ENCODE results near the gene LACC1.

LACC1 gene

DNA sequence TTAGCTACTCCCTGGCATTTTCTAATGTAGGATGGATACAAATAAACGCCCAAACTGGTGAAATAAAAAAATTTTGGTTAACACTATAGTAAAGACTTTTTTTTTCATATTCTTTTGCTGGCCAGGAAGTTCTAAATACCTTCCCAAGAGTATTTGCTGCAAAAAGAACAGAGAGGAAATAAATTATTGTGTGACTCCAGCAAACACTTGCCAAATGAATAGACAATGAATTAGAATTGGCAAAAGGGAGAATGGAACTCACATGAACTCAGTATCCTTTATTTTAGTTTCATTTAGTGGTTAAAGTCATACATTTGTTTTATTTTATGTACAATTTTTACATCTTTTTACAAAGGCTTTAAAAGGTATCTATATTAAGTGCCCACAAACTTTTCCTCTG lies 58.1 kb downstream of the LACC1 start:
- Histone ChIP-seq H3K9me3 (ENCODE audit: control insufficient read depth in 1 of 2, low read length in 2 of 2) (no peaks in the 10 kb centered on the region), H3K9ac (ENCODE audit: low read depth in 1 of 2, low read length in 2 of 2) (no peak overlapping the region), H3K27ac (ENCODE audit: low read depth, low read length) (no peak overlapping the region), H3K36me3 (ENCODE audit: control insufficient read depth in 1 of 2, insufficient read depth in 2 of 2, low read length in 2 of 2) (no peaks in the 10 kb centered on the region), H3K27me3 (ENCODE audit: control insufficient read depth in 1 of 2, insufficient read depth in 2 of 2, low read length in 2 of 2) (peaks cover 2 to 5% of the 10 kb centered on the region in 2 donors), H3K4me1 (ENCODE audit: control insufficient read depth in 1 of 2, insufficient read depth in 2 of 2, low read length in 2 of 2) (no peaks in the 10 kb centered on the region), H3K4me3 (ENCODE audit: low read depth in 1 of 2, low read length in 2 of 2) (no peak overlapping the region)

- Histone ChIP-seq H3K27me3 (ENCODE audit: control insufficient read depth in 1 of 2, insufficient read depth in 2 of 2, low read length in 2 of 2) (peaks cover 0 to 10% of the 10 kb centered on the region in 2 donors), H3K4me3 (ENCODE audit: low read depth in 1 of 2, low read length in 2 of 2) (no peak overlapping the region), H3K9ac (ENCODE audit: low read depth in 1 of 2, low read length in 2 of 2) (no peak overlapping the region), H3K36me3 (ENCODE audit: control insufficient read depth in 1 of 2, insufficient read depth in 2 of 2, low read length in 2 of 2) (no peaks in the 10 kb centered on the region), H3K27ac (ENCODE audit: low read depth, low read length) (no peak overlapping the region), H3K9me3 (ENCODE audit: control insufficient read depth in 1 of 2, low read length in 2 of 2) (no peaks in the 10 kb centered on the region), H3K4me1 (ENCODE audit: control insufficient read depth in 1 of 2, insufficient read depth in 2 of 2, low read length in 2 of 2) (no peaks in the 10 kb centered on the region)
Observed at GRCh38 chr13:43938449-43938848, 58.7 kb downstream of the LACC1 start.

- Histone ChIP-seq H3K4me1 (ENCODE audit: control insufficient read depth in 1 of 2, insufficient read depth in 2 of 2, low read length in 2 of 2) (no peaks in the 10 kb centered on the region), H3K27me3 (ENCODE audit: control insufficient read depth in 1 of 2, insufficient read depth in 2 of 2, low read length in 2 of 2) (peaks cover 0 to 11% of the 10 kb centered on the region in 2 donors), H3K9ac (ENCODE audit: low read depth in 1 of 2, low read length in 2 of 2) (no peak overlapping the region), H3K4me3 (ENCODE audit: low read depth in 1 of 2, low read length in 2 of 2) (no peak overlapping the region), H3K27ac (ENCODE audit: low read depth, low read length) (no peak overlapping the region), H3K9me3 (ENCODE audit: control insufficient read depth in 1 of 2, low read length in 2 of 2) (no peaks in the 10 kb centered on the region), H3K36me3 (ENCODE audit: control insufficient read depth in 1 of 2, insufficient read depth in 2 of 2, low read length in 2 of 2) (no peaks in the 10 kb centered on the region)
Observed at GRCh38 chr13:43939086-43939485, 59.4 kb downstream of the LACC1 start.

DNA sequence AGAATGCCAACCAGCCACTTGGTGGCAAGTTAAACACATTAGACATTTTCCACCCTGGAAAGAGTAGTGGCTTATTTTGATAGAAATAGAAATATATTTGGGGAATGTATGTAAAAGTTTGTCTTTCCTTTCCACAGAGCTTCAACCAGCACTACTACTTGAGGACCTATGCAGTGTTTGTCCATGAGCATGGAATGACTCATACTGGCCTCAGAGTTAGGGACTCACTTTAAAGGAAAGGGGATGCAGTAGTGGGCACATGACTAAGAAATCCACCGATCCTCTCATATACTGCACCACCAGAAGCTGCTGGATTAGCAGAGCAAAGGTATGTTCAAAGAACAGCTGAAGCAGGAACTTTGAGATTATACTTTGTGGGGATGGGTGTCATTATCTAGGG lies 62.6 kb downstream of the LACC1 start:
- H3K4me1 ChIP-seq (ENCODE audit: control insufficient read depth in 1 of 2, insufficient read depth in 2 of 2, low read length in 2 of 2): no peaks in the 10 kb centered on the region
- no peaks in the 10 kb centered on the region for H3K36me3 ChIP-seq (ENCODE audit: control insufficient read depth in 1 of 2, insufficient read depth in 2 of 2, low read length in 2 of 2)
- no peak overlapping the region for H3K4me3 ChIP-seq (ENCODE audit: low read depth in 1 of 2, low read length in 2 of 2)
- no peaks in the 10 kb centered on the region for H3K9me3 ChIP-seq (ENCODE audit: control insufficient read depth in 1 of 2, low read length in 2 of 2)
- no peak overlapping the region for H3K9ac ChIP-seq (ENCODE audit: low read depth in 1 of 2, low read length in 2 of 2)
- no peak overlapping the region for H3K27ac ChIP-seq (ENCODE audit: low read depth, low read length)
- H3K27me3 ChIP-seq (ENCODE audit: control insufficient read depth in 1 of 2, insufficient read depth in 2 of 2, low read length in 2 of 2): peaks cover 0 to 11% of the 10 kb centered on the region in 2 donors

Measured in duodenal mucosa (tissue), 2 donors.